Right lobe of liver (tissue), 6 donors: ENCODE results near the gene EEF2K. TPM values are rescaled to one million over a fixed set of nuclear protein-coding genes. Genes with fewer than 3 reads are reported as not detected.

Experiments
- ATAC-seq, 4 donors: fragments of 200-7000 bp; cut with Tn5 transposase; one replicate each; pipeline ENCODE4 v1.9.1; 2020; ENCODE audit warnings: mild to moderate bottlenecking in 4 of 4, moderate library complexity in 4 of 4
- DNase-seq, 3 donors: peaks; one replicate each; pipeline ENCODE4 v3.0.0-alpha.2; 2020
- H3K27ac ChIP-seq, 3 donors: fragments of 200-600 bp; one replicate each; pipeline ENCODE4 v1.8.0; 2022
- H3K27me3 ChIP-seq, 2 donors: fragments of 200-600 bp; one replicate each; pipeline ENCODE4 v1.8.0; 2022
- H3K36me3 ChIP-seq, 4 donors: fragments of 200-600 bp; sonication (generic) in 1 of 4; one replicate each; pipeline versions ENCODE4 v1.5.1 to v1.8.0; 2017 to 2022; ENCODE audit warnings: control low read depth in 1 of 4
- H3K4me1 ChIP-seq, 4 donors: fragments of 200-600 bp; sonication (generic) in 1 of 4; one replicate each; pipeline versions ENCODE4 v1.5.1 to v1.8.0; 2017 to 2022; ENCODE audit warnings: control low read depth in 1 of 4
- H3K4me3 ChIP-seq, 3 donors: fragments of 200-600 bp; one replicate each; pipeline ENCODE4 v1.8.0; 2022
- H3K9me3 ChIP-seq, 4 donors: fragments of 200-600 bp; sonication (generic) in 1 of 4; one replicate each; pipeline versions ENCODE4 v1.5.1 to v1.8.0; 2017 to 2022; ENCODE audit warnings: control low read depth in 1 of 4
- CTCF ChIP-seq, 4 donors: fragments of 200-600 bp in 3 of 4; fragments of 450-650 bp in 1 of 4; IDR thresholded peaks; one replicate each; pipeline versions ENCODE4 v1.5.1 to v1.8.0; 2016 to 2022; ENCODE audit warnings: antibody characterized with exemption in 4 of 4, mild to moderate bottlenecking in 2 of 4
- POLR2A ChIP-seq: fragments of 450-650 bp; IDR thresholded peaks from one replicate; pipeline ENCODE4 v1.6.1; 2017; ENCODE audit warnings: antibody characterized with exemption, mild to moderate bottlenecking
- WGBS: methylation state at CpG from one replicate; pipeline ENCODE4 v1.1.6; 2018; ENCODE audit warnings: low coverage, low lambda C conversion rate; ENCODE audit not compliant: insufficient coverage; ENCODE audit errors: missing lambda C conversion rate; 5-methylcytosine and 5-hydroxymethylcytosine counted together
- intact Hi-C, 2 donors: fragments of 100-400 bp; cut with DNase I; formaldehyde crosslinking; loops; one replicate each; pipeline versions ENCODE4 v1.11.2 to v1.14.1; 2022
- total RNA-seq, 6 experiments: library from RNA; depleted of rRNA in 2 of 6; stranded (reverse); fragments of >200 nt in 2 of 6; fragmentation: NEBNext Ultra II Directional in 3 of 6; extraction: Animal tissue kit (Norgen Biotek cat#: 25700) in 3 of 6; gene quantifications; one replicate each; pipeline versions ENCODE4 v1.1.0 to v1.2.4, GENCODE V29; 2016 to 2023
- donor health status: DM: no; HTN: yes; CAD: no.
- donor health status: DM: no; HTN: no; CAD: no.
- donor health status: DM: no; HTN: no; CAD: no.
- donor health status: DM: no; HTN: yes; CAD: no.
- donor health status: DM: no; HTN: yes; CAD: no.

Gene EEF2K
- total RNA-seq, 6 experiments from 2014 or later: 10.0 to 17.5 (median 11.5) TPM

- H3K27ac ChIP-seq: no peak overlapping the region
- no peak overlapping the region for H3K4me3 ChIP-seq
- no peaks in the 10 kb centered on the region for H3K4me1 ChIP-seq
- ATAC-seq: peak in 1 of 4 donors; percentile 4
- H3K9me3 ChIP-seq: no peaks in the 10 kb centered on the region
- no peak for TF ChIP-seq CTCF (IDR thresholded peaks at IDR 0.05)
- TF ChIP-seq POLR2A: no peak
- WGBS: 67% methylated on average over 13 of the region's 37 CpGs
- DNase-seq: peak in 1 of 3 donors; percentile 30
- intact Hi-C loops: loop anchor here in 1 of 2 donors (10.0 kb wide), 1 partner anchor 350 kb away; no protein-coding TSS in a partner anchor
- H3K36me3 ChIP-seq: peaks cover 0 to 79% (median 10%) of the 10 kb centered on the region in 4 donors
- no peaks in the 10 kb centered on the region for H3K27me3 ChIP-seq
These were observed 108.9 kb downstream of the EEF2K start for GRCh38 chr16:22314661-22315626.

- Histone ChIP-seq H3K27me3 (no peaks in the 10 kb centered on the region), H3K4me1 (no peaks in the 10 kb centered on the region), H3K9me3 (no peaks in the 10 kb centered on the region), H3K27ac (no peak overlapping the region), H3K36me3 (peaks cover 0 to 79% (median 13%) of the 10 kb centered on the region in 4 donors), H3K4me3 (no peak overlapping the region)
- WGBS: 100% methylated on average over 1 of the region's 1 CpG
- DNase-seq (no peak), ATAC-seq (no peak)
- no peak for TF ChIP-seq CTCF (IDR thresholded peaks at IDR 0.05)
- no peak for TF ChIP-seq POLR2A
- intact Hi-C loops: loop anchor here in 1 of 2 donors (10.0 kb wide), 1 partner anchor 349 kb away; no protein-coding TSS in a partner anchor
These were observed 109.9 kb downstream of the EEF2K start for GRCh38 chr16:22315979-22316378.

GRCh38 chr16:22316411-22316811, 110.3 kb downstream of the EEF2K start:
- H3K4me3 ChIP-seq: no peak overlapping the region
- peaks cover 0 to 79% (median 13%) of the 10 kb centered on the region in 4 donors for H3K36me3 ChIP-seq
- no peaks in the 10 kb centered on the region for H3K4me1 ChIP-seq
- no peak overlapping the region for H3K27ac ChIP-seq
- peak in 2 of 3 donors; percentile 14 to 43 for DNase-seq
- H3K9me3 ChIP-seq: no peaks in the 10 kb centered on the region
- WGBS: no CpG with 5 or more reads among the region's 9 CpGs
- no peak for TF ChIP-seq CTCF (IDR thresholded peaks at IDR 0.05)
- no peak for TF ChIP-seq POLR2A
- intact Hi-C loops: loop anchor here in 1 of 2 donors (10.0 kb wide), 1 partner anchor 348 kb away; no protein-coding TSS in a partner anchor
- no peaks in the 10 kb centered on the region for H3K27me3 ChIP-seq
- peak in 1 of 4 donors; percentile 7 for ATAC-seq

GRCh38 chr16:22317001-22317530, 111.0 kb downstream of the EEF2K start:
- H3K27me3 ChIP-seq: no peaks in the 10 kb centered on the region
- H3K4me3 ChIP-seq: no peak overlapping the region
- 73% methylated on average over 11 of the region's 17 CpGs for WGBS
- no peaks in the 10 kb centered on the region for H3K9me3 ChIP-seq
- H3K4me1 ChIP-seq: no peaks in the 10 kb centered on the region
- peaks cover 0 to 72% (median 13%) of the 10 kb centered on the region in 4 donors for H3K36me3 ChIP-seq
- ATAC-seq: peak; percentile 26 to 55 (median 32)
- H3K27ac ChIP-seq: no peak overlapping the region
- DNase-seq: peak in 2 of 3 donors; percentile 14 to 44
- TF ChIP-seq POLR2A: no peak
- no peak for TF ChIP-seq CTCF (IDR thresholded peaks at IDR 0.05)
- intact Hi-C loops: loop anchor here in 1 of 2 donors (10.0 kb wide), 1 partner anchor 348 kb away; no protein-coding TSS in a partner anchor
